Erythroblast (primary cell): Measurements from ENCODE around the gene FOXP1.

ENCODE experiments used
- GATA1 ChIP-seq: IDR thresholded peaks from 2 replicates; pipeline ENCODE4 v1.6.1; 2011; ENCODE audit warnings: low read depth, mild to moderate bottlenecking, control low read depth, low read length, moderate library complexity
- POLR2A ChIP-seq: IDR thresholded peaks from 2 replicates; pipeline ENCODE4 v1.6.1; 2011; ENCODE audit warnings: mild to moderate bottlenecking, low read length

- no peak for TF ChIP-seq POLR2A
- no peak for TF ChIP-seq GATA1
Measured at GRCh38 chr3:71074423-71074822, 509.1 kb downstream of the FOXP1 start.
